GM18907 (cell line): ENCODE results near the gene PODXL.
A peak's percentile ranks its signal among the peaks of the same experiment; 100 is the strongest.
"Not testable (repeated sequence)": the region's sequence is repeated elsewhere in the genome, so short reads cannot be mapped to it uniquely, and the experiment has no call there.

ENCODE experiments used
- ATAC-seq: cut with Tn5 transposase; IDR thresholded peaks from one replicate; pipeline ENCODE4 v1.9.1; 2021; ENCODE audit warnings: mild to moderate bottlenecking, moderate library complexity; ENCODE audit not compliant: unreplicated experiment

Gene PODXL

GRCh38 chr7:131513245-131514061, 43.0 kb downstream of the PODXL start:
- ATAC-seq = peak; percentile 91

GRCh38 chr7:131511774-131512535, 44.5 kb downstream of the PODXL start:
- ATAC-seq = no peak

GRCh38 chr7:131511071-131511470, 45.4 kb downstream of the PODXL start:
- ATAC-seq = no peak

GRCh38 chr7:131509781-131510180, 46.6 kb downstream of the PODXL start:
- no peak for ATAC-seq

GRCh38 chr7:131508754-131509486, 47.5 kb downstream of the PODXL start:
- no peak for ATAC-seq

- ATAC-seq = peak; percentile 64
Measured at GRCh38 chr7:131507592-131508331, 48.7 kb downstream of the PODXL start.

GRCh38 chr7:131506597-131506996, 49.8 kb downstream of the PODXL start:
- ATAC-seq = no peak

GRCh38 chr7:131505636-131506557, 50.5 kb downstream of the PODXL start:
- ATAC-seq = no peak

GRCh38 chr7:131505037-131505620, 51.3 kb downstream of the PODXL start:
- ATAC-seq = not testable (repeated sequence)

- ATAC-seq = no peak
Measured at GRCh38 chr7:131504157-131504899, 52.1 kb downstream of the PODXL start.

- ATAC-seq = no peak
Measured at GRCh38 chr7:131503639-131504038, 52.8 kb downstream of the PODXL start.

- ATAC-seq = no peak
Measured at GRCh38 chr7:131502810-131503508, 53.5 kb downstream of the PODXL start.

- peak; percentile 6 for ATAC-seq
Measured at GRCh38 chr7:131501930-131502685, 54.3 kb downstream of the PODXL start.

GRCh38 chr7:131501422-131501821, 55.0 kb downstream of the PODXL start:
- peak; percentile 90 for ATAC-seq

- no peak for ATAC-seq
Measured at GRCh38 chr7:131500357-131500756, 56.1 kb downstream of the PODXL start.

GRCh38 chr7:131499801-131500200, 56.6 kb downstream of the PODXL start:
- ATAC-seq = no peak

- ATAC-seq = no peak
Measured at GRCh38 chr7:131498237-131498885, 58.1 kb downstream of the PODXL start.
